HG02970 (cell line): ENCODE measurements around the gene IL10RB.

Experiments used
- ATAC-seq: cut with Tn5 transposase; IDR thresholded peaks from one replicate; pipeline ENCODE4 v1.9.1; 2021; ENCODE audit warnings: mild to moderate bottlenecking, moderate library complexity, moderate number of reproducible peaks; ENCODE audit not compliant: unreplicated experiment, low FRiP score

The IL10RB gene

DNA sequence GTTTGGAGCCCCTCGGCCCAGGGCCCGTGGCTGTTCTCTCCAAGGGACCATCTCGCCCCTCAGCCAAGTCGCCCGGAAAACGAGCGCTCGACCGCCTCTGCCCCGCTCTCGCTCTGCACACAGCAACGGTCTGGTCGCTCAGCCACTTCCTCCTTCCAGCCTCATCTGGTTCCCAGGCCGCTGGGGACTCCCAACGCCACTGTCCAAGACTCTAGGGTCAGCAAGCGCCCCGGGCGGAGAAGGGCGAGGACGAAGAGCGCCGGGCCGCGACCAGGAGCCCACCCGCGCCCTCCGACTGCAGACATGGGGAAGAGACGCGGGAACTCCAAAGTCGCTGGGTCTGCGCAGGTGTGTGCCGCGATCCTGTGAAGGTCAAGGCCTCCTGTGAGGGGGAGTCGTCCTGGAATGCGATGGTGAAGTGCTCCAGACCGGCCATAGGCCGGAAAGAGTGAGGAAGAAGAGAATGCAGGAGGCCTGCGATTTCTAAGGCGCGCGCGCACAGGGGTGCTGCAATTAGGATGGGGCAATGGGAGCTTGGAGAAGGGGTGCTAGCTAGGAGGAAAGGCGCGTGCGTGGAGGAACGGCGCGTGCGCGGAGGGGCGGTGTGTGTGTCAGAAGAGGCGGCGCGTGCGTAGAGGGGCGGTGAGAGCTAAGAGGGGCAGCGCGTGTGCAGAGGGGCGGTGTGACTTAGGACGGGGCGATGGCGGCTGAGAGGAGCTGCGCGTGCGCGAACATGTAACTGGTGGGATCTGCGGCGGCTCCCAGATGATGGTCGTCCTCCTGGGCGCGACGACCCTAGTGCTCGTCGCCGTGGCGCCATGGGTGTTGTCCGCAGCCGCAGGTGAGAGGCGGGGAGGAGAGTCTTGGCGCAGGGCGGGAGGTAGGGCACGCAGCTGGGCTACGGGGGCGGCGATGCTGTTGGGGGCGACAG is 58.4 kb downstream of the IL10RB start, which contains the start of gene IFNAR1:
TSS of gene IFNAR1 (plus strand) at position 680 of the 931 bp plus-strand sequence. CDS start at position 766, 86 bp downstream.
- peak; percentile 89 for ATAC-seq

DNA sequence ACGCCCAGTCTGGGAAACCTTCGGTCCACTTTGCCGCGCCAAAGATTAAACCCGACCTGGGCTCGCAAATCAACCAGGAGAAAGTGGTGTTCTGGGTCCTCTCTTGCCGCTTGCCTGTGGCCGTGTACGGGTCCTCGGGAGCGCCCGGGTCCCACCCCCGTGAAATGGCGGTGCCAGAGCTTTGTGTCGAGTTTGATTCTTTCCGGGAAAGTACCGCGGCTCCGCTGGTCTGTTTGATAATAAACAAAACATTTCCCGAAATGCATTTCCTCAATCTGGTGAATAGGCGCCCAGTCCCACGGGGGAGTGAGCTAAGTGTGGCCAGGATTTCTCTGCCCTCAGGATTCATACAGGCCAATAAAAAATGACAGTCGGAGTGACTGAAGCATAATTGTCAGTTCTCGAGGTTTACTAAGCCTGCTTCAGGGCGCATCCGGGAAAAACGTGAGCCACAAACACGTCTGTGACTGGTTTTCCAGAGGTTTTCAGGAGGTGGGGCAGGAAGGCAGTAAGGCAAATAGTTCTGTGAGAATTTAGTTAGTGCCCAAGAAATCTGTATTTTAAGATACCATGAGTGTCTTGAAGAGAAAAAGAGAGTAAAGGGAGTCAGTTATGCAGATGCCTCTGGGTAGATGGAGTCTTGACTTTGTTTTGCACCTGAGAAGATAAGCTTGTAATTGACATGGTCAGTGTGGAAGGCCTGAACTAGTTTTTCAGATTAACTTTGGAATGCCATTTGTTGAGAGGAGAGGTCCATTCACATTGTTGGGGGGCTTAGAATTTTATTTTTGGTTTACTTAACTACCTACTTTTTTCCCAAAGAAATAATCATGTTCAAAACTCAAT is 59.3 kb downstream of the IL10RB start:
- ATAC-seq, result peak; percentile 33

DNA sequence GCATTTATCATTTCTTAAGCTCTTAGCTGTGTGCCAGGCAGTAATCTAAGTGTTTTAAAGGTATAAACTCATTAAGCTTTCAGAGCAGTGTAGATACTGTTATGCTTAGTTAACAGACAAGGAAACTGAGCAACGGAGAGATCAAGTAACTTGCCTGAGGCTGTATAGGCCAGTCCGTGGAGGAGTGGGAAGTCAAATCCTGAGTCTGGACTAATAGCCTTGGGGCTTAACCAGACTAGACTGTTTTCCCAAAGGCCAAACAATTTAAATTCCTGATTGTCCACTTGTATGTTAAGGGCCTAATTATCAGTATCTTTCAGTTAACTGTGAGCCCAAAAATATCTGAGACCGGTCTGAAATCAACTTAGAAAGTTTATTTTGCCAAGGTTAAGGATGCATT is 61.2 kb downstream of the IL10RB start:
- ATAC-seq, result no peak

DNA sequence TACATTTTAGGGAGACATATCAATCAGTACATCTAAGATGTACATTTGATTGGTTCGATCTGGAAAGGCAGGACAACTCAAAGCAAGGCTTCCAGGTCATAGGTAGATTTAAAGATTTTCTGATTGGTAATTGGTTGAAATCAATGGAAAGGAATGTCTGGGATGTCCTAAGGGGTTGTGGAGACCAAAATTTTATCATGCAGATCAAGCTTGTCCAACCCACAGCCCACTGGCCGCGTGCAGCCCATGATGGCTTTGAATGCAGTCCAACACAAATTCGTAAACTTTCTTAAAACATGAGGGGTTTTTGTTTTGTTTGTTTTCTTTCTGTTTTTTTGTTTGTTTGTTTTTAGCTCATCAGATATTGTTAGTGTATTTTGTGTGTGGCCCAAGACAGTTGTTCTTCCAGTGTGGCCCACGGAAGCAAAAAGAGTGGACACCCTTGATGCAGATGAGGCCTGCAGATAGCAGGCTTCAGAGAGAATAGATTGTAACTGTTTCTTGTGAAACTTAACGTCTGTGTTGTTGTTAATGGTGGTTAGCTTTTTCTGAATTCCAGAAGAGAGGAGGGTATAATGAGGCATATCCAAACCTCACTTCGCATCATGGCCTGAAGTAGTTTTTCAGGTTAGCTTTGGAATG is 61.7 kb downstream of the IL10RB start:
- no peak for ATAC-seq

DNA sequence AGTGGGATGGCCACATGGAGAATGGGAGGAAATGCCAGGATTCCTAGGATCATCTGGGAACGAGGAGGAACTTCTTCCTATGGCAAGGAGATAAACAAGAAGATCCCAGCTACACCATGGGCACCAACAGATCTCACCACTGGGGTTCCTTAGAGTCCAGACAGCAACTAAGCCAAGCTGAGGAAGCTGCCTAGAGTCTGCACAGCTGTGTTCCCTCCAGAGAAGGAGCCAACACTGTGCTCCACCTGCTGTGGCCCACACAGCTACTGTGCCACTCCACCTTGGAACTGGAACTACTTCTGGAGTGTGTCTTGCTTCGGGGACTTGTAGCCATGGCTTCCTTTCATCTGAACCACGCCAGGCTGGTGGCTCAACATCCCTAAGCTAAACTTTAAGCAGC is 64.6 kb downstream of the IL10RB start:
- ATAC-seq, result no peak

DNA sequence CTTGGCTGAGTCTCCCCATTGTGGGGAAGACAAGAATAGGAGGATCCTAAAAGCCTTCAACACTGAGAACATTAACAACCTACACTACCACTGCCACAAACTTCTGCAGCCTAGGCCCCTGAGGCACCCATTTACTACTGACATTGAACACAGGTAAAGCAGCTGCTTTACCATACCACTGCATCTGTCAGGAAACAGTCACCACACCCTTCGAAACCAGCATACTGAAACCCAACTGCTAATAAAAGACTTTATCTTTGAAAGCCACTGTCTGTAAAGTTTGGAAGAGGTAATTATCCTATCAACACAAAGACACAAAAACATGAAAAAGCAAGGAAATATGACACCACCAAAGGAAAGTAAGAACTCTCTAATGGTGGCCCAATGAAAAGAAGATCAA is 66.0 kb downstream of the IL10RB start:
- ATAC-seq, result no peak

DNA sequence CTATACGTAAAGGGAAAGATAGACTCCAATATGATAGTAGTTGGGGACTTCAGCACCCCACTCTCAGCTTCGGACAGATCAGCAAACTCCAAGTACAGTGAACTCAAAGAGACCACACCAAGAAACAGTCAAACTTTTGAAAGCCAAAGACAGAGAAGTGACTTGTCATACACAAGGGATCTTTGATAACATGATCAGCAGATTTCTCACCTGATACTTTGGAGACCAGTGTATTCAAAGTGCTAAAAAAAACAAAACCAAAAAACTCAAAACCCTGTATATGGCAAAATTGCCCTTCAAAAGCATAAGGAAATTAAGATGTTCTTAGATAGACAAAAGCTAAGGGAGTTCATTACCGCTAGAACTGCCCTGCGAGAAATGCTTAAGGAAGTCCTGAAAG is 68.0 kb downstream of the IL10RB start:
- ATAC-seq, result no peak

DNA sequence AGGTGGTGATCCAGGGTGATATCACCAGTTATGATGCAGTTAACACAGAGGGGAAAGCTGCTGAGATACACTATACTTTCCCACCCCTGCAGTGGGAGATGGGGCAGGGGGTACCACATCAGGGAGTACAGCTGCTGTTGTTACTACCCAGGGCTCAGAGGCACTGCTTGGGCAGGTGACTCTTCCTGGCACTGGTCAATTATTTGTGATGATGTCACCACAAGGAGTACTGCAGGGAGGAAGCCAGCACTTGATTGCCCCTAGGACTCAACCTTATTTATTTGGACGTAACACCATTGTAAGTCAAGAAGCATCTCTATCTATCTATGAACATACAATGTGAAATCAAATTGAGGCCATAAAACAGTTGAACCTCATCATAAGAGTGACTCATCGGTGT is 68.7 kb downstream of the IL10RB start:
- ATAC-seq, result no peak

DNA sequence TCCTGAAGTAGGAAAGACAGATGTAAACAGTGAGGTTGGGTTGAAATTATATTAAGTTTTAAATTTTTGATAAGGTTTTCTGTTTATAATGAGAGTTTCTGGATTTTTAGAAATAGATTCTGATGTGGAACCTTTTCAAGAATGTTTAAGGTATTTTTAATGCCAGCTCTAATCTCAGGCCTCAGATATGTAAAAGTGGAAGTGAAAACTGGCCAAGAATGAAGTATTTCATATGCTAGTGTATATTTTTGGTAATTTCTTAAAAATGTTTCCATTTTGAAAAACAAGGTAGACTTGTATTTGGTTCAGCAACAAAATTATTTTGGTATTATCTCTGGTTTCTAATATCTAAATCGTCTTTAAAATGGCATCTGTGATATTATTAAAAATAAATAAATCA is 73.0 kb downstream of the IL10RB start:
- ATAC-seq, result no peak

DNA sequence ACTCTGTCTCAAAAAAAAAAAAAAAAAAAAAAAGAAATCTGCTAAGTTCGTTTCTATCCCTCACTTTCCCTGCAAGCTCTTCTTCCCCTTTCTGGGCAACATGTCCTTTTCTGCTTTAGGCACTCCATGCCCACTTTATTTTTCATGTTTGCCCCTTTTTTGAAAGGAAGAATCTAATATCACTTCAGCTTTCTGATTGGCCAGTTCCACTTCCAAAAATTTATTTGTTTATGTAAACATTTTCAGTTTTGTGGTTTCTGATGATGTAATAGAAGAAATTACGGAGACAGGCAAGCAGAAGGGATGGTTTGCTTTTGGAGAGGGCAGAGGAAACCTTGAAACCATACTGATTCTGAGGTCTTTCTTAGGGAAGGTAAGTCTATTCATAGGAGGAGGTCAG is 73.8 kb downstream of the IL10RB start:
- ATAC-seq, result no peak

DNA sequence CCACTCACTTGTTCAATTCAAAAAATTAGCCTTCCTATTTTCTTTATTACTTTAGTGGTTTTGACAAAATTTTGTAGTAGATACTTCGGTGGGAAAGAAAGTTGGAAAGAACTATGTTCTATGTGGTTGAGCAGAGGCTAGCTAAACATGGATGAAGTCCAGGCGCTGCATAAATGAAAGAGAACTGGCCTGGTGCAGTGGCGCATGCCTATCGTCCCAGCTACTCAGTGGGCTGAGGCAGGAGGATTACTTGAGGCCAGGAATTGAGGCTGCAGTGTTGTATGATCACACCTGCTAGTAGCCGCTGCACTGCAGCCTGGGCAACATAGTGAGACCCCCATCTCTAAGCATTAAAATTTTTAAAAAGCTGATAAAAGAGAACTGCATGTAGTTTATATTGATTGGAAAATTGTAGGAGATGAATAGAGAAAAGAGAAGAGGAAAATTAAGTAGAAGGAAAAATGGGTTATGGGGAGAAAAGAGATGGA is 79.6 kb downstream of the IL10RB start:
- ATAC-seq, result no peak
